ENCODE measurements around the gene ANO6.

ANO6 gene

DNA sequence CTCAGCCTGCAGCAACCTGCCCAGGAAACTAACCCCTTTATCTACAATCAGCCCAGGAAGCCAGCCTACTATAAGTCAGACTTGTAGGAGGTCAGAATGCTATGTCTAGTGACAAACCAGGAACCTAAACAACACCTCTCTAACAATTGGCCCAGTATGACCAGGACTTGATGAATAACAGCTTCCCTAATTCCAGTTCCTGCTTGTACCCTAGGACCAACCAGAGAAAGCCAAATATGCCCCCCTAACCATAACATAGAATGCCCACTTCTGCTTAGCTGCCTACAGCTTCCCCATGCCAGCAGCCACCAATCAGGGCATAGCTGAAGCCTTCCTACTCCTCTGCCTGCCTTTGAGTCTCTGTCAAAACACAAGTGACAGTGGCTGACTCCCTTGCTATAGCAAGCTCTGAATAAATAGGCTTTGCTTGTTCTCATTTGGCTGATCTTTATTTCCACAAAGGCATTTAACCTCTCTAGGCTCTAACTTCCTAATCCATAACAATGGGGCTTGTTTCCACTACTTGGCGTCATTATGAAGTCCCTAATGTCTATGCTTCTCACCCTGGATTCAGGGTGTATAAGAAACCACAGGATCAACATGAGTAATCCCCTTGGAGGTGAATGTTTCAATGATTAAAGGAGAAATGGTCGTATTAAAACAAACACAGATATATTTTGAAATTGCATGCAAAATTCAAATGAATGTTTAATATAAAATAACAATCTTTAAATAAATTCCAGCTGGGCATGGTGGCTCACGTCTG lies 220.2 kb downstream of the ANO6 start:
- no peaks in the 10 kb centered on the region for H3K4me1 ChIP-seq (ENCODE audit: control insufficient read depth, insufficient read depth, low read length, unreplicated experiment)
- H3K27me3 ChIP-seq (ENCODE audit: insufficient read depth, low read length) = no peaks in the 10 kb centered on the region
- H2AFZ ChIP-seq (ENCODE audit: low read length, unreplicated experiment) = no peak overlapping the region
- H3K36me3 ChIP-seq (ENCODE audit: insufficient read depth, low read length) = no peaks in the 10 kb centered on the region
- H3K79me2 ChIP-seq (ENCODE audit: control insufficient read depth, insufficient read depth, low read length, unreplicated experiment) = no peaks in the 10 kb centered on the region
- no peak overlapping the region for H3K4me3 ChIP-seq (ENCODE audit: low read depth, low read length)
- no peak overlapping the region for H3K27ac ChIP-seq (ENCODE audit: low read depth, low read length)

DNA sequence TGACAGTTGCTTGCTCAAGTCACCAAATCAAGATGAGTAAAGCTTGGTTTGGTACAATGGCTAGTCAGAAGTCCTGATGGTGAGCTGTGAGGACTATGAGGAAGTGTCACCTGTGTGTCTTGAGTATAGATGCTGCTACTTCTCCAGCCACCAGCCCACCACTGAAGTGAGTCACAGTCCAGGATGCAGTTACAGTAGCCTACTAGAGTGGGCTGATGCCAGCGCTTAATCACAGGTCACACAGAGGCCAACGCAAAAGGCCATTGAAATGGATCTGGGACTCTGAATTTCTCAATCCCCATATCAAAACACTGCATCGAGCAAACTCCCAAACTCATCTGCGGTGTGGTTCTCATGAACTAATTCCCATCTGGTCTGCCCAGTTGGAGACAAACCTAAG lies 223.1 kb downstream of the ANO6 start:
- H3K4me3 ChIP-seq (ENCODE audit: low read depth, low read length) = no peak overlapping the region
- no peaks in the 10 kb centered on the region for H3K79me2 ChIP-seq (ENCODE audit: control insufficient read depth, insufficient read depth, low read length, unreplicated experiment)
- no peaks in the 10 kb centered on the region for H3K36me3 ChIP-seq (ENCODE audit: insufficient read depth, low read length)
- no peaks in the 10 kb centered on the region for H3K4me1 ChIP-seq (ENCODE audit: control insufficient read depth, insufficient read depth, low read length, unreplicated experiment)
- no peak overlapping the region for H2AFZ ChIP-seq (ENCODE audit: low read length, unreplicated experiment)
- H3K27ac ChIP-seq (ENCODE audit: low read depth, low read length) = no peak overlapping the region
- H3K27me3 ChIP-seq (ENCODE audit: insufficient read depth, low read length) = no peaks in the 10 kb centered on the region

DNA sequence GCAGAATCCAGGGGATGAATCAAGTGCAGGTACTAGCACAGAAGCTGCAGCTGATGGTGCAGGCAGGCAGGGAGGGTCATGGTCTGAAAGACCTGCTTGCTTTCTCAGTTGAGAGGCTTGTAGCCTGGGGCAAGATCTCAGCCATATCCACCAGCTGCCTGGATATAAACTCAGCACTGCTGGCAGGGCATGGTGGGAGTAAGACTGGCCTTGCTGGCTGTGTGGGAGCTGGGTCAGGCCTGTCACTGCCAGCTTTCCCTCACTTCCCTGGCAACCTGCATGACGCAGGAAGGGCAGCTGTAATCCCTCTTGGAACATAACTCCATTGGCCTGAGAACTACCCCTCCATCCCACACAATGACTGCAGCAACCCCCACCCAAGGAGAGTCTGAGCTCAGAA lies 230.1 kb downstream of the ANO6 start:
- Histone ChIP-seq H3K4me3 (ENCODE audit: low read depth, low read length) (no peak overlapping the region), H3K36me3 (ENCODE audit: insufficient read depth, low read length) (no peaks in the 10 kb centered on the region), H3K4me1 (ENCODE audit: control insufficient read depth, insufficient read depth, low read length, unreplicated experiment) (no peaks in the 10 kb centered on the region), H3K79me2 (ENCODE audit: control insufficient read depth, insufficient read depth, low read length, unreplicated experiment) (no peaks in the 10 kb centered on the region), H2AFZ (ENCODE audit: low read length, unreplicated experiment) (no peak overlapping the region), H3K27ac (ENCODE audit: low read depth, low read length) (no peak overlapping the region), H3K27me3 (ENCODE audit: insufficient read depth, low read length) (peaks cover 8% of the 10 kb centered on the region; the same call in 1 of the 2 replicates)

DNA sequence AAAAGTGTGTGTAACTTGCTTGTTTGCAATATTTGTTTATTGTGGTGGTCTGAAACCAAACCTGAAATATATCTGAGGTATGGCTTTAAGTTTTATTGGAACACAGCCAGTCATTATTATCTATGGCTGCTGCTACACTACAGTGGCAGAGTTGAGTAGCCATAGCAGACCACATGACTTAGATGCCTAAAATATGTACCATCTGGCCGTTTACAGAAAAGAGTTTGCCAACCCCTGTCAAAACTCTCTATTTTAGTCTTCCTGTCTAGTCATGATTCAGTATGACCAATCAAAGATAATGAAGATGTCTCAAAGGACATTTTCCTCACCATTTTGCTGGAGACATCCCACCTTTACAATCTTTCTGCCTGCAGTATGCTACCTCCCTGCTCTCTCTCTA lies 242.3 kb downstream of the ANO6 start:
- no peak overlapping the region for H3K4me3 ChIP-seq (ENCODE audit: low read depth, low read length)
- H3K27me3 ChIP-seq (ENCODE audit: insufficient read depth, low read length) = peaks cover 24% of the 10 kb centered on the region
- H3K27ac ChIP-seq (ENCODE audit: low read depth, low read length) = no peak overlapping the region
- no peak overlapping the region for H2AFZ ChIP-seq (ENCODE audit: low read length, unreplicated experiment)
- no peaks in the 10 kb centered on the region for H3K79me2 ChIP-seq (ENCODE audit: control insufficient read depth, insufficient read depth, low read length, unreplicated experiment)
- H3K4me1 ChIP-seq (ENCODE audit: control insufficient read depth, insufficient read depth, low read length, unreplicated experiment) = no peaks in the 10 kb centered on the region
- H3K36me3 ChIP-seq (ENCODE audit: insufficient read depth, low read length) = no peaks in the 10 kb centered on the region

DNA sequence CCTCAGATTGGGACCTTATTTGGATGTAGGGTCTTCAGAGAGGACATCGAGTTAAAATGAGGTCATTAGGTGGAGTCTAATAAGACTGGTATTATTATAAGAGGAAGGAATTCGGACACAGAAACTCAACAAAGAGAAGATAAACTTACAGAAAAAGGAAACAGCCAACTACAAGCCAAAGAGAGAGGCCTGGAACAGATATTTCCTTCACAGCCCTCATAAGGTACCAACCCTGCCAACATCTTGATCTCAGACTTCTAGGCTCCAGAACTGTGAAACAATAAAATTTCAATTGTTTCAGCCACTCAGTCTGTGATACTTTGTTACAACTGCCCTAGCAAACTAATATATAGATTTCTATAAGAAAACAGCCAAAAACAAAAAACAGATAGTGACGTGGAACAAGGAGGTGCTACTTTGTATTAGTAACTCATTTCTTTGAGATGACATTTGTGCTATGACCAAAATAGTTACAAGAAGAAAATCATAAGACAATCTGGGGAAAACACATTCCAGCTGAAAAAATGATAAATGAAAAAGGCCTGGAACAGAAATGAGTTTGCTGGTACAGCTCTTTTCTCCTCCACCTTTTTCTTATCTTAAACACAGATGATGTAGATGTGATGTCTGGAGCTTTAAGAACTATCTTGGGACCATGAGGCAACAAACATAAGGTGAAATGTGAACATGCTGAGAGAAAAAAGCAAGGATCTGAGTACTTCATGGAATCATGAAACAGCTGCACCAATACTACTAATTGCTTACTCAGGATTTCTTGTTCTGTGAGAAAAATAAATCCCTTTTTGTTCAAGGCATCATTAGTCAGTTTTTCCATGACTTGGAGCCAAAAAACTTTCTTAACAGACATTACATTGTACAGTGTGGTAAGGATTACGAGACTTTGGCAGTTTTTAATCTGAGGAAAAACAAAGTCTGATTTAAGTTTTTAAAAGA lies 243.2 kb downstream of the ANO6 start:
- H3K79me2 ChIP-seq (ENCODE audit: control insufficient read depth, insufficient read depth, low read length, unreplicated experiment) = no peaks in the 10 kb centered on the region
- no peak overlapping the region for H3K4me3 ChIP-seq (ENCODE audit: low read depth, low read length)
- H3K27me3 ChIP-seq (ENCODE audit: insufficient read depth, low read length) = peaks cover 24% of the 10 kb centered on the region
- no peaks in the 10 kb centered on the region for H3K4me1 ChIP-seq (ENCODE audit: control insufficient read depth, insufficient read depth, low read length, unreplicated experiment)
- no peaks in the 10 kb centered on the region for H3K36me3 ChIP-seq (ENCODE audit: insufficient read depth, low read length)
- H3K27ac ChIP-seq (ENCODE audit: low read depth, low read length) = no peak overlapping the region
- H2AFZ ChIP-seq (ENCODE audit: low read length, unreplicated experiment) = no peak overlapping the region

DNA sequence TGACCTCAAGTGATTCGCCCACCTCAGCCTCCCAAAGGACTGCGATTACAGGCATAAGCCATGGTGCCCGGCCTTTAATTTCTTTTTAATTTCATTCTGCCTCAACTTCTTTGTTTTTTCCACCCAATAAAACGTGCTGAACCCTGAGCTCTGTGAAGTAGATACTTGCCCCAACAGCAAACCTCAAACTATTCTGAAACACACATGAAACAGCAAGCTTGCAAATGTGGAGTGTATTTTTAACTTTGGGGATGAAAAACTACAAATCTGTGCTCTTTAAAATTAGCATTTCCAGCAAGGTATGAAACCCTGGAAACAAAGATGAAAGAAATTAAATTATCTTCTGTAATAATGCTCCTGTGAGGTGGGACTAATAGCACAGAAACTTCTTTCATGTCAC lies 246.6 kb downstream of the ANO6 start:
- H3K4me1 ChIP-seq (ENCODE audit: control insufficient read depth, insufficient read depth, low read length, unreplicated experiment) = no peaks in the 10 kb centered on the region
- no peak overlapping the region for H3K4me3 ChIP-seq (ENCODE audit: low read depth, low read length)
- no peaks in the 10 kb centered on the region for H3K79me2 ChIP-seq (ENCODE audit: control insufficient read depth, insufficient read depth, low read length, unreplicated experiment)
- H3K27me3 ChIP-seq (ENCODE audit: insufficient read depth, low read length) = peaks cover 35% of the 10 kb centered on the region
- H3K27ac ChIP-seq (ENCODE audit: low read depth, low read length) = no peak overlapping the region
- no peak overlapping the region for H2AFZ ChIP-seq (ENCODE audit: low read length, unreplicated experiment)
- no peaks in the 10 kb centered on the region for H3K36me3 ChIP-seq (ENCODE audit: insufficient read depth, low read length)

DNA sequence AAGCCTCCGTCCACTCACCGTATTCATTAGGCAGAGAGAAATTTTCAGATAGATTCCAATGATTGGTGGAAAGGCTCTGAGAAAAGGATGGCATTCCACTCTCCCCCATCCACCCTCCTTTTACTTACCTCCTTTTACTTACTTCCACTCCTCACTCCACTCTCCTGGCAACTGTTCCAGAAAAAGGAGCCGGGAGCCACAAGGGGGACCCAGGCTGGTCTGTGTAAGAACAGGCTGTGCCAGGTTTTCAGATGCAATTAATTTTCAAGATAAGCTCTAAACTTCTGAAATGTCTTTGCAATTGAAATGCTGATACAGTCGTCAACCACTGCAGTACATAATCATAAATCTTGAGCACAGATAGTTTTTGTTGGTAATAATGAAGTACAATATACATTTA lies 248.8 kb downstream of the ANO6 start:
- Histone ChIP-seq H3K27me3 (ENCODE audit: insufficient read depth, low read length) (peaks cover 36% of the 10 kb centered on the region), H3K4me3 (ENCODE audit: low read depth, low read length) (no peak overlapping the region), H3K79me2 (ENCODE audit: control insufficient read depth, insufficient read depth, low read length, unreplicated experiment) (no peaks in the 10 kb centered on the region), H2AFZ (ENCODE audit: low read length, unreplicated experiment) (no peak overlapping the region), H3K36me3 (ENCODE audit: insufficient read depth, low read length) (no peaks in the 10 kb centered on the region), H3K4me1 (ENCODE audit: control insufficient read depth, insufficient read depth, low read length, unreplicated experiment) (no peaks in the 10 kb centered on the region), H3K27ac (ENCODE audit: low read depth, low read length) (no peak overlapping the region)

DNA sequence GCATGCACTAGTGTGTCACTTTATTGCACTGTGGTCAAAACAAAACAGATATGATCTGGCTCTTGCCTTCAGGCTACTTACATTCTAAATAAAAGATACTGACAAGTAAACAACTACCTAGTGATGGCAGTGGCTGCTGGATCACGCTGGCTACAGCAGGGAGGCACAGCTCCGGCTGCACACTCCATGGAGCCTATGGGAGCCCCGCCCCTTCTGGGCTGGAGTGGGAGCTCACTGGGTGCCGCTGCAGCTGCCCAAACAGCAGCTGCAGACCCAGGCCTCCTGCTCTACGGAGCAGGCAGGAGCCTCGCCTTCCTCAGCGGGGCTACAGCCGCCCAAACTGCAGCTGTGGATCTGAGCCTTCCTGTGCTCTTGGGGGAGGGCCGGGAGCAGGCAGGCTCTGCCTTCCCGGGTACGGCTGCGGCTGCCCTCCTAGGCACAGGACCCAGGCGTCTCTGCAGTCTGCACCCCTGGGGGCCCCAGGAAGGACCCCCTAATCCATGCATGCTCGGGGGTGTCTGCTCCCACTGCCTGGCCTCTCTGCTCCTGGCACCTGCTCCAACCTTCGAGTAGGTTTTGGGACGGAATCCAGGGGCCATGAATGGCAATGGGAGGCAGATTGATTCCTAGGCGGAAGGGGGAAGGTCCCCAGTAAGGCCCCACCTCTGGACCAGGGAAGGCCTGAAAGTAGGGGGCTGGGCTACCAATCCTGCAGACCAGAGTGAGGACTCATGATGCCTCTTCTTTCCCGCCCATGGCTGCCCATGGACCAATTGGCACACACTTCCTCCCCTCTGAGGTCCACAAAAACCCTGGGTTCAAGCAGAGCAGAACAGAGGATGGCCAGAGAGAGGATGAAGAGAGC lies 253.1 kb downstream of the ANO6 start:
- Histone ChIP-seq H3K27me3 (ENCODE audit: insufficient read depth, low read length) (peaks cover 33% of the 10 kb centered on the region), H3K79me2 (ENCODE audit: control insufficient read depth, insufficient read depth, low read length, unreplicated experiment) (no peaks in the 10 kb centered on the region), H2AFZ (ENCODE audit: low read length, unreplicated experiment) (no peak overlapping the region)

DNA sequence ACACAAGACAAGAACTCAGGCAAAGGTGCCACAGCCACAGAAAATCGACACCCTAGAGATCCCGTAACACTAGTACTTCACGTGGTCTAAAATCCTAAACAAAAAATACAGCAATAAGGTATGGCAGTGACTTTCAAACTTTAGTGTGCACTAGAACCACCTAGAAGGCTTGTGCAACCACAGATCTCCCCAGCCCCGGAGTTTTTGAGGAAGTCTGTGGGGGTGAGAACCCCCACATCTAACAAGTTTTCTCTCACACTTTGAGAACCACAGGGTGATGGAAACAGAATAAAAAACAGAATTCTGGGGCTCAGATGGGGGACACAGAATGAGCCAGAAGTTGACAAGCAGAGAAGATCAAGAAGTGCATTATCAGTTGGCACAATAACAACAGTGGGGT lies 254.0 kb downstream of the ANO6 start:
- peaks cover 26% of the 10 kb centered on the region for H3K27me3 ChIP-seq (ENCODE audit: insufficient read depth, low read length)
- H3K4me1 ChIP-seq (ENCODE audit: control insufficient read depth, insufficient read depth, low read length, unreplicated experiment) = no peaks in the 10 kb centered on the region
- H3K4me3 ChIP-seq (ENCODE audit: low read depth, low read length) = no peak overlapping the region

More for the DNA sequence above, 253.1 kb downstream of the ANO6 start:
- Histone ChIP-seq H3K4me3 (ENCODE audit: low read depth, low read length) (no peak overlapping the region), H3K4me1 (ENCODE audit: control insufficient read depth, insufficient read depth, low read length, unreplicated experiment) (no peaks in the 10 kb centered on the region), H3K27ac (ENCODE audit: low read depth, low read length) (no peak overlapping the region), H3K36me3 (ENCODE audit: insufficient read depth, low read length) (no peaks in the 10 kb centered on the region)

DNA sequence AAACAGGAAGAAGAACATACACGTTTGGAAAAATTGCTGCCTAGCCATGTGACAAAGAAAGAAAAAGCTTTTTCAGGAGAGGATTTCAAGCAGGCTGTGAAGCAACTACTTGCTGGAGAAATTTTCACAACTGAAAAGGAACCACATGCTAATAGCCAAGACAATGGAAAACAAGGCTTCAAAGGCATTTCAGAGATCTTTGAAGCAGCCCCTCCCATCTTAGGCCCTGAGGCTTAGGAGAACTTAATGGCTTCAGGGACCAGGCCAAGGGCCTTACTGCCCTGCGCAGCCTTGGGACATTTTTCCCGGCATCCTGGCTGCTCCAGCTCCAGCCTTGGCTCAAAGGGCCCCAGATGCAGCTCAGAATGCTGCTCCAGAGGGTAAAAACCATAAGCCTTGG lies 257.7 kb downstream of the ANO6 start:
- no peaks in the 10 kb centered on the region for H3K79me2 ChIP-seq (ENCODE audit: control insufficient read depth, insufficient read depth, low read length, unreplicated experiment)
- no peak overlapping the region for H3K4me3 ChIP-seq (ENCODE audit: low read depth, low read length)
- no peaks in the 10 kb centered on the region for H3K4me1 ChIP-seq (ENCODE audit: control insufficient read depth, insufficient read depth, low read length, unreplicated experiment)
- no peak overlapping the region for H3K27ac ChIP-seq (ENCODE audit: low read depth, low read length)
- H3K27me3 ChIP-seq (ENCODE audit: insufficient read depth, low read length) = peaks cover 39% of the 10 kb centered on the region
- H2AFZ ChIP-seq (ENCODE audit: low read length, unreplicated experiment) = no peak overlapping the region
- H3K36me3 ChIP-seq (ENCODE audit: insufficient read depth, low read length) = no peaks in the 10 kb centered on the region

More for the DNA sequence above, 254.0 kb downstream of the ANO6 start:
- Histone ChIP-seq H3K36me3 (ENCODE audit: insufficient read depth, low read length) (no peaks in the 10 kb centered on the region), H3K27ac (ENCODE audit: low read depth, low read length) (no peak overlapping the region), H2AFZ (ENCODE audit: low read length, unreplicated experiment) (no peak overlapping the region), H3K79me2 (ENCODE audit: control insufficient read depth, insufficient read depth, low read length, unreplicated experiment) (no peaks in the 10 kb centered on the region)
